HG03095 (cell line): ENCODE data around the gene ITGB8.
"Not testable (repeated sequence)": the region's sequence is repeated elsewhere in the genome, so short reads cannot be mapped to it uniquely, and the experiment has no call there.

Experiments
- ATAC-seq: cut with Tn5 transposase; IDR thresholded peaks from one replicate; pipeline ENCODE4 v1.9.1; 2021; ENCODE audit warnings: moderate library complexity; ENCODE audit not compliant: unreplicated experiment

ITGB8 gene

GRCh38 chr7:20364571-20365196 lies 34.0 kb downstream of the ITGB8 start:
- no peak for ATAC-seq

- ATAC-seq, result no peak
Observed at GRCh38 chr7:20365486-20365885, 34.8 kb downstream of the ITGB8 start.

- no peak for ATAC-seq
Observed at GRCh38 chr7:20374399-20374798, 43.7 kb downstream of the ITGB8 start.

GRCh38 chr7:20376796-20377195 lies 46.1 kb downstream of the ITGB8 start:
- ATAC-seq, result no peak

GRCh38 chr7:20381406-20382034 lies 50.8 kb downstream of the ITGB8 start:
- no peak for ATAC-seq

- no peak for ATAC-seq
Observed at GRCh38 chr7:20383351-20383750, 52.7 kb downstream of the ITGB8 start.

GRCh38 chr7:20385126-20385525 lies 54.4 kb downstream of the ITGB8 start:
- no peak for ATAC-seq

- no peak for ATAC-seq
Observed at GRCh38 chr7:20388084-20388483, 57.4 kb downstream of the ITGB8 start.

- ATAC-seq, result not testable (repeated sequence)
Observed at GRCh38 chr7:20389192-20389591, 58.5 kb downstream of the ITGB8 start.

- ATAC-seq, result no peak
Observed at GRCh38 chr7:20393021-20393610, 62.4 kb downstream of the ITGB8 start.

- no peak for ATAC-seq
Observed at GRCh38 chr7:20393616-20394015, 62.9 kb downstream of the ITGB8 start.

- no peak for ATAC-seq
Observed at GRCh38 chr7:20394284-20394683, 63.6 kb downstream of the ITGB8 start.

- no peak for ATAC-seq
Observed at GRCh38 chr7:20395104-20395503, 64.4 kb downstream of the ITGB8 start.

- peak; percentile 77 for ATAC-seq
Observed at GRCh38 chr7:20395511-20395910, 64.8 kb downstream of the ITGB8 start.

GRCh38 chr7:20399521-20399920 lies 68.8 kb downstream of the ITGB8 start:
- no peak for ATAC-seq

GRCh38 chr7:20401861-20402746 lies 71.4 kb downstream of the ITGB8 start:
- ATAC-seq, result no peak

- no peak for ATAC-seq
Observed at GRCh38 chr7:20402747-20403230, 72.1 kb downstream of the ITGB8 start.

- ATAC-seq, result no peak
Observed at GRCh38 chr7:20403331-20403730, 72.6 kb downstream of the ITGB8 start.

- no peak for ATAC-seq
Observed at GRCh38 chr7:20404320-20404719, 73.6 kb downstream of the ITGB8 start.

GRCh38 chr7:20407585-20408466 lies 77.1 kb downstream of the ITGB8 start:
- no peak for ATAC-seq
